Daoy (cell line): ENCODE results near the gene MPC2. TPM values are rescaled to one million over a fixed set of nuclear protein-coding genes. Genes with fewer than 3 reads are reported as not detected.
"Not testable (repeated sequence)": the region's sequence is repeated elsewhere in the genome, so short reads cannot be mapped to it uniquely, and the experiment has no call there.

ENCODE experiments used
- DNase-seq: peaks from one replicate; pipeline ENCODE4 v3.0.0-alpha.2; 2015; ENCODE audit warnings: low read depth
- total RNA-seq: library from RNA; depleted of rRNA; stranded (reverse); fragments of >200 nt; shearing (Covaris generic); gene quantifications from 2 replicates; pipeline ENCODE4 v1.2.3, GENCODE V29; 2014

The MPC2 gene
- total RNA-seq, 1 experiment from 2014 or later: 58.5 TPM

DNA sequence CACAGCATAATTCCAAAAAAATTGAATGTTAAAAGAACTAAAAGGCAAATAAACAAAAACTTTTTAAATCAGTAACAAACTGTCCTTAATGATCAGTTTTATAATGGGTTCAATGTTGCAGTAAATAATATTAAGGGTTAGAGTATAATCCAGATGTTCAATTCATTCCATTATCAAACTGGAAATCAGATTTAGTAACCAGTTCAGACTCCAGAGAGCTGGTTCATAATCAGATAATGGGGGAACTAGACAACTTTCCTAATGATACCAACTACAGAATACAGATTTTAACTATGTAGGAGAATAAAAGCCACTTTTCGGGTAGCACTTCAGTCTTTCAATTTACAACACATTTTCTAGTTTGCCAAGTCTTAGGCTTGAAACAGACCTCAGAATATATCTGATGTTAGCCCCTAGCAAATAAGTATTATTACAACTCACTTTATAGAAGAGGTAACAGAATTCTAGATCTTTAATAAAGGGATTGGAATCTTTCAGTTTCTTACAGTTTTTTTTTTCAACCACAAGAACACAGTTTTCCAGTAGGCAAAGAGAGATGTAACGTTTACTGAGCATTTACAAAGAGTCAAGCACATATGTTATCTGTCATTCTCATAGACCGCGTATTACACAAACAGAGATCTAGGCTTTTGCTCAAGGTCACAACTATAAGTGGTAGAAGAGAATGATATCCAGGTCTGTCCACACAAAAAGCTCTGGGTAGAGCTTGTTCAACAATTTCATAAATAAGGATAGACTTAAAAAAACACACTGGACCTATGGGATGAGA lies 2.3 kb downstream of the MPC2 start:
- no peak for DNase-seq

DNA sequence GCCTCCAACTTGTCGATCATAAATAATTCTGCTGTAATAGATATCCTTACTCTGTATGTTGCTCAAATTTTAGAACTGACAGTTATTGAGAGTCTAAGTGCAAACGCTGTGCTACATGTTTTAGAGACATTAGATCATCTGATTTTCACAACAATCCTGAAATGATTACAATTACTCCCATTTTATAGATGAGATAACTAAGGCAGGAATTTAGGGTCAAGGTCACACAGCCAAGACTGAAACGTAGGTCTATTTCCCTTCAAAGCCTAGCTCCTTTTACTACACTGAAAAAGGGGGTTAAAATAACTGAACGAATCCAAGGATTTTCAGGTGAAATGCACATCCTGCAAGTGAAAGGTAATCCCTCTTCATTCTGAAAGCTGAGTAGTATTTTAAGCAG lies 3.1 kb downstream of the MPC2 start:
- no peak for DNase-seq

DNA sequence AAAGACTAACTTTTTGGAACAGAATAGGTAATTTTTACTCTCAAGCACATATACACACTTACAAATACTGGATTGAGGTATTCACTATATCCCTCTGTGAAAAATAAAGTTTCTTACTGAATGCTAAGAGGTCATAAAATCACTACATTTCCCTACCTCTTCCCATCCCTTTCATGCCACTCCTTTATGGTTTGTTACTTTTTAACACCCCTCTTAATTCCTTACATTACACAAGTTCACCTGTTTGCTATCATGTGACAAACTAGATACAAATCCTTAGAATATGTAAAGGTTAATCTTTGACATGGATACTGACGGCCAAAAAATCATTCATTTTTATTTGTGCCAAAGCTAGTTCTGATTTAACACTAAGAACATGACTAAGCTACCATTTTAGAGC lies 7.1 kb downstream of the MPC2 start:
- DNase-seq: no peak

DNA sequence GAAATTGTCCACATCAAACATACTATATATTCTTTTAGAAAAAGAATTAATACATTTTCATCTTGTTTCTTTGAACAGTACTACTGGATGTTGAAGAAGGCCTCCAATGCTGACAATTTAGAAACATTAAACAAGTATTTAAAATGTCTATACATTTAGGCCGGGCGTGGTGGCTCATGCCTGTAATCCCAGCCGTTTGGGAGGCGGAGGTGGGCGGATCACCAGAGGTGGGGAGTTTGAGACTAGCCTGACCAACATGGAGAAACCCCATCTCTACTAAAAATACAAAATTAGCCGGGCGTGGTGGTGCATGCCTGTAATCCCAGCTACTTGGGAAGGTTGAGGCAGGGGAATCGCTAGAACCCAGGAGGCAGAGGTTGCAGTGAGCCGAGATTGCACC lies 8.0 kb downstream of the MPC2 start:
- DNase-seq: not testable (repeated sequence)

DNA sequence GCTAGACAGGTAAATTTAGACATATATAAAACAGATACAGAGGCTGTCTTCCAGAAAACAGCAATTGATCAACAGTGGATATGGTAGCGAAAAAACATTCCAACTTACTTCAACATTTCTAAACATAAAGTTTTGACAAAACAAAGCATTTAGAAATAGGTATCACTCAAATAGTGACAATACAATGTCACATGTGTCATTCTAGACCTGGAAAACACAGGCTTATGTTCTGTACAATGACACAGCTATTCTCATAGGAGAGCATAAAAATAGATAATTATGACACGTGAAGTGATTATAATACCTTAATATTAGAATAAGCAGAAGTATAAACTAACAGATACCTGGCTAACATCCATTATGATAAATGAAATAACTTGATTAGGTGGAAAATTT lies 8.4 kb downstream of the MPC2 start:
- no peak for DNase-seq

DNA sequence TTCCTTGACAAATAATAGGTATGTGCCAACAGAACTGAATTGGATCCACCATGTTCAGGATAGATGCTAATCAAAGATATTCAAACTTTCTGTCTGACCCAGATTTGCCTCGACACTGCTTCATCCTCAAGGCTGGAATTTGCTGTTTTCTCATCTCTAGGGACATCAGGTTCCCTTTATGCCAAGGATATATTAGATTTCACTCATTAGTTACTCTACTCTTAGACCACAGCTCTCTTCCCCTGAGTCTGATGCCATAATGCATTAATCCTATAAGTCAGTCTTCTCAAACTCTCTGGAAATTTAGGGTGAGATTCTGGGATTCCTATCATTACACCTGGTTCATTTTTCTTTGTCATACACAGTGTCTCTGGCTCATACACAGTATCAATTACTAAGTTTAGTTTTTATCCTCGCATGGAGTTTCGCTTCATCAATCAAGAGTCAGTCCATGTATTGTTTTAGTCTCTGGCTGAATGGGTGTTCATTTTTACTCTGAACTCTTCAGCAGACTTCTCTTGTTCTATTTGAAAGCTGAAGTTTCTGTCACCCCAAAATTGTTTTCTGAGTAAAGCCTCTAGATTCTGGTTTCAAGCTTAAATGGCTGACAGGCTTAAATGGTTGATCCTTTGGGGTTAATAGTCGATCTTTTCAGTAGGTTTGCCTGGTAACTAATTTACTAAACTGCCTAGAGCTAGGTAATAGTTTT lies 9.7 kb downstream of the MPC2 start:
- DNase-seq: no peak

DNA sequence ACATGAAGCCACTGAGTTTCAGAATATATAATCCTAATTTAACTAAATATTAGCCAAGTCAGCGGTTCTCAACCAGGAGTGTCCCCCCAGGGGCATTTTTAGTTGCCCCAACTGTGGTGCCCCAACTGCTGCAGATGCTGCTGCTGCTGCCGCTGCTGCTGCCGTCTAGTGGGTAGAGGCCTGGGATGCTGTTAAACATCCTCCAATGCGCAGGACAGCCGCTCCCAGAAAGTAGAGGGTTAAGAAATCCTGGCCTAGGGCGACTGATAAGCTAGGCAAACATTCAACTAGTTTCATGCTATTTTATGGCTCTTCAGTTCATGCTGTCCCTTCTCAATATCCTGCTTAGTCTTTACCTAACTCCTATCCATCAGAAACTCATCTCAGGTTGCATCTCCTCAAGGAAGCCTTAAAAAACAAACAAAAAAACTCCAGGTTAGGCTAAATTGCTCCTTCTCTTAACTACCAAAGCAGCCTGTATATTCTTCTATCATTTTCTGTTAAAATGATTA lies 10.3 kb downstream of the MPC2 start:
- no peak for DNase-seq

DNA sequence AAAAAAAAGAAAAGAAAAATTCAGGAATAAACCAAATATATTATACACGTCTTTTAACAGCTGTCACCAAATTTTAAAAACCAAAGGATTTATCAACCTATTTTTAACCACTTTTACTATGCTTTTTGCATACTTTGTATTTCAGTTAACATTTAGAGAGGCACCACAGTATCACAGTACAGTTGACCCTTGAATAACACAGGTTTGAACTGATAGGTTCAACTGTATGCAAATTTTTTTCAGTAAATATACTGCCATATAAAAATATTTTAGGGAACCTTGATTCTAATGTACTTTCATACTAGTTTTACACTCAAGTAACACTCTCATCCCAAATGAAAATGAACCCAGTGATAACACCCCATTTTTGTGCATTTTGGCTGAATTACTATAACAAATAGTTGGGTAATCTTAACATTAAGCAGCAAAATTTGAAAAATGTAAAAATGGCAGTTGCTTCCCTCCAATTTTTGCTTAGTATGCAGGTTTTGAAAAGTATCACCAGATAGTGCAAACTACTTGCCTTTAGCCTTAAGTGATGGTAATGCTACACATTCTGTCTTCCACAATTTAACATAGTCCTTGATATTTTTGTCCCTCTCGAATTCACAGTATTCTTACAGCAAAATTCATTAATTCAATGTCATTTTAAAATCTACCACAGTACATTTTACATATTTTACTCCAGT lies 12.2 kb downstream of the MPC2 start:
- no peak for DNase-seq

DNA sequence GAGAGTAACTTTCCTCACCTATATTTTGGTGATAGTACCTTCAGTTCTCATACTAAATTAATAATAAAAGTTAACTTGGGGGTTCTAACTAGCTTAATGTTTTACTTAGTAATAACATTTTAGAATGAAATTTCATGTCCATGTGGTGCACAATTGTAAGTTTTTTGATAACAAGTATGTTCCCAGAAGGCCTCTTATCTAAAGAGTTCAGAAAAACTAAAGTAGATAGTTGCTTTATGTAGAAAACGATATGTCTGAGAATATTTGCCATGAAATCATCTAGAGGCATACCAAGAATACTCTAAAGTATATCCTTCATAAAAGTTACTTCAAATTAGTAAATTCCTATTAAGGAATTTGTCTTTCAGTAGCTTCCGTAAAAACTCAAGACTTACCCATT lies 12.8 kb downstream of the MPC2 start:
- DNase-seq: no peak

DNA sequence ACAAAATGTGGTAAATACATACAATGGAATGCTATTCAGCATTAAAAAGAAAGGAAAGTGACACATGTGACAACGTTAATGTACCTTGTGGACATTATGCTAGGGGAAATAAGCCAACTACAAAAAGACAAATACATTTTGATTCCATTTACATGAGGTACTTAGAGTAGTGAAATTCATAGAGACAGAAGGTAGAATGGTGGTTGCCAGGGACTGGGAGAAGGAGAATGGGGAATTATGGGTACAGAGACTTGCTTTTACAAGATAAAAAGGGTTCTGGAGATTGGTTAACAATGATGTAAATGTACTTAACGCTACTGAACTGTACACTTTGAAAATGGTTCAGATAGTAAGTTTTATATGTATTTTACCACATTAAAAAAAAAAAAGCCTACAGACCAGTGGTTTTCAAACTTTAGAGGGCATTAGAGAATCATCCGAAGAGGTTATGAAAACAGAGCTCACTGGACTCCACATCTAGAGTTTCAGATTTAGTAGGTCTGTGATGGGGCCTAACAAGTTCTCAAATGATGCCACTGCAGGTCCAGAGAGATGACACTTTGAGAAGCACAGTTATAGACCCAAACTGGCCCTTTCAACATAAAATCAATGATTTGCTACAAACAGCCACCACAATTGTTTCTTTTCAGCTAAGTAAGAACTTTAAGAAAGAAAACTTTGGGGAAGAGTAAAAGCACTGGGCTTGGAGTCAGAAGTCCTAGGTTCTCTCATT lies 13.4 kb downstream of the MPC2 start:
- no peak for DNase-seq

DNA sequence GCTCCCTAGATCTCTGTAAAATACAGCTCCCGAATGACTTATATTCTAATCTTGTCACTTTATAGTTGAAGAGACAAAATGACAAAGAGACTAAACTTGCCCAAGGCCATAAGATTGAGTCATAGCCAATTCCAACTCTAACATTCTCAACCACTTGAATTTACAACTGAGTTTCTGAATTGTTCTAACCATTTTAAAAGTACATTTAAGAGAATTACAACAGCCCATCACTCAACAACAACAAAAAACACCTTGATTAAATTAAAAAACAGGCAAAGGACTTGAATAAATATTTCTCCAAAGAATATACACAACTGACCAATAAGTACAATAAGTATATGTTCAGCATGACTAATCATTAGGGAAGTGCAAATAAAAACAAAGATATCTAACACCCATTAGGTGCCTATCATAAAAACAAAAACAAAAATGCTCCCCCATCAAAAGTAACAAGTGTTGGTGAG lies 14.2 kb downstream of the MPC2 start:
- DNase-seq: no peak

DNA sequence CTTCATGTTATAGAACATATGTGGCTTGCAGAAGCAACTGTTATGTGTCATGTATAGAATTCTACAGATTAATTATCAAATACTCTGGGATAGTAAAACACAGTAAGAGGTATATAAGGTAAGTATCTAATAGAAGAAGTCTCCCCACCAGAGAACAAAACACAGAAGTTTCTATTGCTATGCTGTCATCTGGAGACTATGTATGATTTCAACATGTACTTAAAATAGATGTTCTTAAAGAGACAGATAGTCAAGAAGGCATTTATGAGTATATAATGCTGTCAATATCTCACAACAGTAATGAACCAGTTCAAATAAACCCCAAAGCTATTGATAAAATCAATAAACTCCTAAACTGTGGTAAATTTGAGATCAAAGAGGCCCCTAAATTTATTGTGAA lies 14.8 kb downstream of the MPC2 start:
- no peak for DNase-seq

DNA sequence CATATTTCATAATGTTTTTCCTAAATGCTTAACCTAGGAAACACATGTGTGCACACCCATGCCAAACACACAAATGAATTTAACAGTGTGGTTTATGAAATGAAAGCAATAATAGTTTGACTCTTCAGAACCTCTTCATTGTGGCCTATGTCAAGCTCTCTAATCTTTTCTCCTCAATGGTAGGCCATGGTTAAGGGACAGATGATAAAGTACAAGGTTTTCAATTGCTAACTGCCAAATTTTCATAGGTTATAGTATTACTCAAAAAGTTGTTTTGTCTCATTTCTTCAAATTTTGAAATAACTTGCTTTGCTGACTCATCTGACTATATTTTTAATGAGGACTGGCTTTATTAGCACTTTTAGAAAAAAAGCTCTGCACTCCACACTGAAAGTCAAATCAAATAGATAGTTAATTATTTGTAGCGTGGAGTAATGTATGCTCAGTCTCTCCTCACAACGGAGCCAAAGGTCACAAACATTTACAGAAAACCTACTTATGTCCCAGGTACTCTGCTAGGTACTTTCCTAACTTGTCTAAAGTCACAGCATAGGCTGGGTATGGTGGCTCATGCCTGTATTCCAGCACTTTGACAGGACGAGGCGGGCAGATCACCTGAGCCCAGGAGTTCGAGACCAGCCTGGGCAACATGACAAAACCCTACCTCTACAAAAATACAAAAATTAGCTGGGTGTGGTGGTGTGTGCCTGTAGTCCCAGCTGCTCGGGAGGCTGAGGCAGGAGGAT lies 19.9 kb downstream of the MPC2 start:
- no peak for DNase-seq

DNA sequence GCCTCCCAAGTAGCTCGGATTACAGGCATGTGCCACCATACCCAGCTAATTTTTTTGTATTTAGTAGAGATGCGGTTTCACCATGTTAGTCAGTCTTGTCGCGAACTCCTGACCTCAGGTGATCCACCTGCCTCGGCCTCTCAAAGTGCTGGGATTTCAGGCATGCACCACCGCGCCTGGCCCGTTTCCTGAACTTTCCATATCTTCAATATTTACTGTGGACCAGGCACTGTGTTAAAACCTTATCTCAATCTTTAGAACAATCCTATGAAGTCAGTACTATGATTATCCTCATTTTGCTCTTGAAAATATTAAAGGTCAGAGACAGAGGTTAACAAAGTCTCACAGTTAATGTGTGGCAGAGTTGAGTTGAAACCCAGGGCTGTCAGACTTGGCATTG lies 21.3 kb downstream of the MPC2 start:
- no peak for DNase-seq

DNA sequence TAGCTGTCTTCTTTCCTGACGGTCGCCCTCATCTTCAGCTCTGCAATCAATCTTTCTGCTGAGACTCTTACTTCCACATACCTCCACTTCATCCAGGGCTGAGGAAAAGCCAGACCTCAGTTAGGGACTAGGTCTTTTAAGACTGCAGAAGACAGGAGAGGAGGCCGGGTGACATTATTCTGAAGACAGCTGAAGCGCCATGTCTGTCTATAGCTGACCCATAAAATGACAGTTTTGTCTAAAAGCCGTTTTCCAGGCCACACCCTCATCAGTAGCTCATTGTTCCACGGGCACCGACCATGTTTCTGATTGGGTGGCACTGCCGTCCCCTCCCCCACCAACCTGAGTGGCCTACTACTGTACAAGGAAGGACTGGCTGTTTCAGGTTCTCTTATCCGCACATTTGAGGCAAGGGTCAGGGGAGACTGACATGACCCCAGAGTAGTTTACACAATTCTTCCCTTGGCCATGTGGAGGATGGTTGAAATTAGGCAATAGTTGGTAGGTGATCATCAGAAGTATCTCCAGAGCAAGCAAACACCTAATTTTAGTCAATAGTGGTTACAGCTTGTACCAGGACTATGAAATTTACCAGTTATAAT lies 22.9 kb downstream of the MPC2 start, which contains the start of gene ADCY10:
Gene ADCY10, minus strand, starts transcription at position 240 of the 602 bp plus-strand sequence. CDS start 8,994 bp downstream, outside the sequence.
- no peak for DNase-seq

DNA sequence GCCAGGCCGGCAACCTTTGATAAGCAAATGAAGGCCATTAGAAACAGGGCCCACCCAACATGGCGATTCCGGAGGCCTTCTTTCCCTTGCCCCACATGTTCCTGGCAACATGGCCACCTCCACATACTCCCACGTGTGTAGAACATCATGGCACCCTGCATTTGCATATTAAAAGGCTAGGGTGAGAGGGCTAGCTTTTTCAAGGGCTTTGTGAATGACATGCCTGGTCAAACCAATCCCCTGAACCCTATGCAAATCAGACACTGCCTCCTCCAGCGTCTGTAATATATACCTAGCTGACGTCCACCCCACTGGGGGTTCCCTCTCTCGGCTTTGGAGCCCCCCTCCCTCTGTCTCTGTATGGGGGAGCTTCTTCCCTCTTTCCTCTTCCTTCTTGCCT lies 24.6 kb downstream of the MPC2 start:
- no peak for DNase-seq

DNA sequence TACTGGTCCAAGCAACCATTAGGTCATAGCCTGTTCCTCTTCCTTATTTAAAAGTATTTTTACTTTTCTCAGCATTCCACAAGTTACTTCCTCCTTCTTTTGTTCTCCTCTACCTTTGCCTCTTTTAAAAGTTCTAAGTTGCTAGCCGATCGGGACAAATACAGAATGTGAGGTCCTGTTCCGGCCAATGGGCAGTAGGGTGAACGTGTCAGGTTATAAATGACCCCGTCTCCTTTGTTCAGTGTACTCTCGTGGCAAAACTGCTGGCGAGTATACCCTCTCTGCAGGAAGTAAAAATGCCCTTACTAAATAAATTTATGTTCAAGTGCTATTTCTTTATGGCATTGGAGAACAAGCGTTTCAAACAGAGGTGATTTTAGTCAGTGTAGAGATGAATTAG lies 25.5 kb downstream of the MPC2 start:
- DNase-seq: no peak

DNA sequence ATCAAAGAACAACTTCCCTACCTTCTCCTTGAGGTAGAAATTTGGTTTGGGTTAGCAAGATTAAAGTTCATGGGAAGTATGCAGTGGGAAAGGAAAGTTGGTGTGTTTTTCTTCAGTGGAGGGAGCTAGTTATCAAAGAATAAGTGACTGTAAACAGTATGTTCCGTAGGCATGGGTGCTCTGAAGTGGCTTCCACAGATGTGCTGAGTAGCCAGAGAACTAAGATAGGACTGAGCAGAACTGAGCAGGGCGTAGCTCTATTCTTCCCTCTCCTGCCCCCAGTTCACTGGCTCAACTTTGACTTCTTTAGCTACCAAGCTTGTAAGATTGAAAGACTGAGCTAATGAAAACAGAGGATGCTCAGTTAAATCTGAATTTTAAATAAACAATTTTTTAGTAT lies 26.3 kb downstream of the MPC2 start:
- no peak for DNase-seq

DNA sequence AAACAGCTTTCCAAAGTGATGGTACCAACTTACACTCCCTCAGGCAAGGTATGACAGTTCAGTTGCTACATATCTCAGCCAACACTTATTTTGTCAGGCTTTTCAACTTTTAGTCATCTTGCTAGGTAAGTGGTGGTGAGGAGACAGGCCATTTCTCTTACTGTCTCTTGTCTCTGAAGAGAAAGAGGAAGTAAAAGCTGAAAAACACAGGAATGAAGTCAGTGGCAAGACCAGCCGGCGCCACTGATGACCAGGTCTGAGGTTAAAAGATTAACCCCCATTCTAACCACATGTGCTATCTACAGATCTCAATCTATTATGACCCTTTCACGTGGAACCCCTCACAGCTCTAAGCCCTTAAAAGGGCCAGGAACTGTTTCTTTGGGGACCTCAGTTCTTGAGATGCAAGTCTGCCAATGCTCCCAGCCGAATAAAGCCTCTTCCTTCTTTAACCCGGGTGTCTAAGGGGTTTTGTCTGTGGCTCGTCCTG lies 27.1 kb downstream of the MPC2 start:
- DNase-seq: no peak

DNA sequence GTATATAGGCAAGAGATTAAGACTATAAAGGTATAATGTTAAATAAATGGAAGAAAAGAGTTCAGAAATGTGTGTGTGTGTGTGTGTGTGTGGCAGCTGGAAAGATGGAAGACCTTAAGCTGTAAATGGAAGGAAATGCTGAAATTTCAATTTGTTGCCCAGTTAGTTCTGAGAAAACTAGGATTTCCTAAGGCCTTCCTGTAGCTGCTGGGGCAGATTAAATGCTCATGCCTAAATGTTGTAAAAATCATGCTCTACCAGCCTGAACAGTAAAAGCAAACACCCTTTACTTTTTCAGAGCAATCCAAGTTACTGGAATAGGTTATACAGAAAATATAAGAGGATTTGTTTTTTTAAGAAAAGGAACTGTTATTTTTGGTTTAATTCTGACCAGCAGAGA lies 31.2 kb downstream of the MPC2 start:
- DNase-seq: no peak
